NCI-H526 (cell line): ENCODE data around the gene THAP7.

Experiments used
- DNase-seq, 2 experiments: peaks; one replicate each; lab custom pipeline; 2025; lab: John Stamatoyannopoulos, UW

THAP7 gene

DNA sequence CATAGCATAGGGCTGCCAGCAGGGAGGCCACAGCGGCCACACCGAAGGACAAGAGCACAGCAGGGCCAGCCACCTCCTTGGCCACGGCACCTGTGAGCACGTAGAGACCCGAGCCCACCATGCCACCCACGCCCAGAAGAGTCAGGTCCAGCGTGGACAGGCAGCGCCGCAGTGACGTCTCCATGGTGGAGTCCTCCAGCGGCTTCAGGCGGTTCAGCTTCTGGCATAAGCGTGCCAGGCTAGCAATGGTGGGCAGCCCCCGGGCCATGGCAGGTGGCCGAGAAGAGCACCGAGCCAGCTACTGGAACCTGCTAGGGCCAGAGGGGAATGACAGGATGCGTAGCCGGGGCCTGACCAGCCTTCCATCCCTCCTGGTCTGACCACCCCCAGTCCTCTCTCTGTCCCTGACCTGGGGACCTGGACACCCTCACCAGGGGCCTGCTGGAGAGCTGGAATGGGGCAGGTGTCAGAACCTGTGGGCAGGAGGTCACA is 29.7 kb upstream of the THAP7 start:
- DNase-seq, result no peak

DNA sequence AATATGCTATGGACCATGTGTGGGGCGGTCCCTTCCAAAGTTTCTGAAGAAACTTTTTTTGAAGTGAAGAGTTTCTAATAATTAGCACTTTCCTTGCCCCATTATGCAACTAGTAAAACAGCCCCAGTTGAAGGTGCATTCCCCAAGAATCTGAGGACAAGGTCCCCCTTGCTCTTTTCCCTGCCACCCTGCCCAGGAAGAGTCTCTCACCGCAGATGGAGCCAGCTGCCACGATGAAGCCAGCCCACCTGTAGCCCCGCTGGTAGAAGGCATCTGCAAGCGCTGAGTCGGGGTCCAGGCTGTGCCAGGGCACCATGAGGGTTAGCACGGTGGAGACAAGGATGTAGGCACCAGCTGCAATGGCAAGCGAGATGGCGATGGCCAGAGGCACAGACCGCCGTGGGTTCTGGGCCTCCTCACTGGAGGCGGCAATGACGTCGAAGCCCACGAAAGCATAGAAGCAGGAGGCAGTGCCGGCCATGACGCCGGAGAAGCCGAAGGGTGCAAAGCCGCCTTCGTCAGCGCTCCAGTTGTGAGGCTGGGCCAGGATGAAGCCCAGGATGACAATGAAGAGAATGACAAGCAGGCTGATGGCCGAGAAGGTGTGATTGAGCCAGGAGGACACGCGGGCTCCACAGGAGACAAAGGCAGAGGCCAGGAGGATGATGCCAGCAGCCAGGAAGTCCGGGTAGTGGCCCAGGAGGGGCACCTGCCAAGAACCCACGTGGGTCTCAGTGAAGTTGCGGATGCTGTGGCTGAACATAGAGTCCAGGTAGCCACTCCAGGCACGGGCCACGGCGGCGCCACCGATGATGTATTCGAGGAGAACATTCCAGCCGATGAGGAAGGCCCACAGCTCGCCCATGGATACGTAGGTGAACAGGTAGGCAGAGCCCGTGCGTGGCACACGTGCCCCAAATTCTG is 29.0 kb upstream of the THAP7 start:
- no peak for DNase-seq

- DNase-seq, result no peak
Observed at GRCh38 chr22:21030032-21030431, 28.1 kb upstream of the THAP7 start.

DNA sequence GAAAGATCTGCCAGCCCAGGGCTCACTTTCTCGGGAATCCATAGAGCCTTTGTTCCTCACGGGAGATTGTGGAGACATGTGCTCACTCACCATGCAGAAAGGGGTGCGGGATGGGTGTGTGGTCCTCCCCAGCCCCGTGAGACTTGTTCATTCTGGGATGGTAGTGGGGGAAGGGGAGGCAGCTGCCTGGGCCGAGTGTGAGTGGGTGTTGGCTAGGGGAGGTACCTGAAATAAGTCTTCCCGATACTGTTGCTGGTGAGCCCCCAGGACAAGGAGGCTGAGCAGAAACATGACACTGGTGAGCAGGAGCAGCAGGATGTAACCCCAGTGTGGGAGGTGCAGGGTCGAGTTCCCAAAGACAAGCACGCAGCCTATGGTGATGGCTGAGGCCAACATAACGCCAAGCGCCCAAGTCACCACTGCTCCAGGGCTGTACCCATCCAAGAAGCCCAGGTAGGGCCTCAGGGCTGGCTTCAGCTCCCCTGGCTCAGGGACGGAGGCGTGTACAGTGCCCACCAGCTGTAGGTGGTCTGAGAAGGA is 27.6 kb upstream of the THAP7 start:
- no peak for DNase-seq

- DNase-seq, result no peak
Observed at GRCh38 chr22:21028277-21029251, 26.6 kb upstream of the THAP7 start.

DNA sequence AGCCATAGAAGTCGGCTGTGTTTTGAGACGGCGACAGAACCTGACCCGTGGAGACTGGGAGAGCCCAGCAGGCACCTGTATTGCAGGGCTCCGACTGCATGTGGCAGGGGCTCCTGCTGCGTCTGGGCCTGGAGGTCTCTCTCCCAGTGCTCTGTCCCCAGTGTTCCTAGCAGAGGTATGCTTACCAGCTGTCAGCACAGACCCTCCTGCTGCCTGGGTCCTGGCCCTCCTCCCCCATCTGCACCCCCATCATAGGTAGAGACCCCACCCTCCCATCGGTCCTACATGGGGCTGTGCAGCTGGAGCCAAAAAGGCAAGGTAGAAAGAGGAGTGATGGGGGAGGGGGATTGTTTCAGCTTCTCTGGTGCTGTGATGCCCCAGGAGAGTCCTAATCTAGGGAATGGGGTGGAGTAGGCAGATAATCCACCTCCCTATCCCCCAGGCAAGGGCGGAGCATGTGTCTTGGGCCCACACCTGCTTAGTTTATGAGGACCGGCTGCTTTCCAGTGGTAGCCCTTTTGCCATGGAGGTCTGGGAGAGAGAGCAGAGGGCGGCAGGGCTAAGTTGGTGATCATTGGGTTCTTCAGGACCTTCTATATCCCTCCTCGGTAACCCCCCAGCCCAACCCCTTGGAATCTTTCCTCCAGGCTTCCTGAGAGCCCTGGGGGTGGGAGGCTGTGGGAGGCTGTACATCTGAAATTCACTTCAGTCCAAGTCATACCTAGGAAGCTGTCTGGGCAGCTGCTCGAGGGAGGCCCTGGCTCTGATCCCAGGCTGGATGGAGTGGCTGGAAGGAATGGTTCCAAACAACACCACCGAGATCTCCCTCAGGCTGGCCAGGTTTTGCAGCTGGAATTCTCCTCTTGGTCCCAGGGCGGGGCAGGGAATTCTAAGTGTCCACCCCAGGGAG is 25.1 kb upstream of the THAP7 start:
- no peak for DNase-seq

DNA sequence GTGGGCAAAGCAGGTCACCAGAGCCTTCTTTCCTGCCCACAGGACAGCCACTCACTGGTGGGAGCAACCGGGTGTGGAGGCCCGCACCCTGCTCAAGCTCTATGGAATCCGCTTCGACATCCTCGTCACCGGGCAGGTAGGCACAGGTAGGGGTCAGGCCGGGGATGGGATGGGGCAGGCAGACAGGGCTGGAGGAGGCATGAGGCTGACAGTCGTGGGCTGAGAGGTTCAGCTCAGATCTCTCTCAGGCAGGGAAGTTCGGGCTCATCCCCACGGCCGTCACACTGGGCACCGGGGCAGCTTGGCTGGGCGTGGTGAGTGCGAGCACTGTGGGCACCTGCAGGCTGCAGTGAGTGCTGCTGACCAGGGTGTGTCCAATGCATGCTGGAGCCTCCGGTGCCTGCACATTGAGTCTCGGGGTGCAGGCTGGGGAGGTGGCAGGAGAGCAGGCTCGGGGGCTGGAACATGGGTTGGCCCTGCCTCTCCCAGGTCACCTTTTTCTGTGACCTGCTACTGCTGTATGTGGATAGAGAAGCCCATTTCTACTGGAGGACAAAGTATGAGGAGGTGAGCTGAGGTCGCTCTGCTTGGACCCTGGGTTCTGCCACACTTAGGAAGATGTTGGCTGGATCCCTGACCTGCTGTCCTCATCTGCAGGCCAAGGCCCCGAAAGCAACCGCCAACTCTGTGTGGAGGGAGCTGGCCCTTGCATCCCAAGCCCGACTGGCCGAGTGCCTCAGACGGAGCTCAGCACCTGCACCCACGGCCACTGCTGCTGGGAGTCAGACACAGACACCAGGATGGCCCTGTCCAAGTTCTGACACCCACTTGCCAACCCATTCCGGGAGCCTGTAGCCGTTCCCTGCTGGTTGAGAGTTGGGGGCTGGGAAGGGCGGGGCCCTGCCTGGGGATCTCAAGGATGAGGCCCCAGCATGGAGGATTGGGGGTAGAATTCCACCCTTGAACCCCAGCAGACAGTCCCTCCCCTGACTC is 24.1 kb upstream of the THAP7 start:
- DNase-seq, result no peak

DNA sequence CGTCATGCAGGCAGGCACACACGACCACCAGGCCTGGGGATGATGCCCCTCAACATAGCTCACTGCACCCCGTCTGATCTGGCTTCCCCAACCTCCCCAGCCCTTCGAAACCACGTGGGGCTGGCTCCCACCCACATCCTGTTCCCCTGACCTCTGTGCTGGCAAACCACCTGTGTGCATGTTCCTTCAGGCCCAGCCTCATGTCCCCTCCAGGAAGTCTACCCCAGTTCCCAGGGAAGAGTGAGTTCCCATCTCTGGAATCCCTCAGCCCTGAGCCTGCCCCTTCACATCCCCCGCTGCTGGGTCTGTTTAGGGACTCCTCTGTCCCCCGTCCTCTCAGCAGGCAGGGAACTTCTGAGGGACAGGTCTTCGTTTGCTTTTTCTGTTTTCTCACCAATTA is 23.3 kb upstream of the THAP7 start:
- no peak for DNase-seq

GRCh38 chr22:21022955-21023614 is 21.2 kb upstream of the THAP7 start:
- no peak for DNase-seq

- no peak for DNase-seq
Observed at GRCh38 chr22:21022507-21022906, 20.6 kb upstream of the THAP7 start.

DNA sequence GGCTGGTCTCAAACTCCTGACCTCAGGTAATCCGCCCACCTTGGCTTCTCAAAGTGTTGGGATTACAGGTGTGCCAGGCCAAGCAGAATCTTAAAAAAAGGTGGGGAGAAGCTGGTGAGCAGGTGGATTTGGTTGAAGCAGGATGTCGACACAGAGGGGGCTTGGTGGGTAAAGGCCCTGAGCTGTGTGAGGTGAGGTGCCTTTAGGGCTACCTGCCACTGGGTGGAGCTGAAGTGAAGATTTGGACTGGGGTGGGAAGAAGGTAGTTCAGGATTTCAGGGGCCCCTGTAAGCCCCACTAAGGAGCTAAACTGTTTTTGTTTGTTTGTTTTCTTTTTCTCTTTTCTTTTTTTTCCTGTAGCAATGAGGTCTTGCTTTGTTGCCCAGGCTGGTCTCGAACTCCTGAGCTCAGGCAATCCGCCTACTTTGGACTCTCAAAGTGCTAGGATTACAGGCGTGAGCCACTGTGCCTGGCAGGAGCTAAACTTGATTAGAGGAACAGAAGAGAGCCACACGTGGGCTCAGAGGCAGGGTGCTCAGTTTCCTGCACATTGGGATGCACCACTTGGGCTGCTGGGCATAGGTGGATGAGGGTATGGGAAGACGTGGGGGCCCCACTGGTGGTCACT is 19.0 kb upstream of the THAP7 start:
- peak in 1 of 2 experiments; percentile 23 for DNase-seq

DNA sequence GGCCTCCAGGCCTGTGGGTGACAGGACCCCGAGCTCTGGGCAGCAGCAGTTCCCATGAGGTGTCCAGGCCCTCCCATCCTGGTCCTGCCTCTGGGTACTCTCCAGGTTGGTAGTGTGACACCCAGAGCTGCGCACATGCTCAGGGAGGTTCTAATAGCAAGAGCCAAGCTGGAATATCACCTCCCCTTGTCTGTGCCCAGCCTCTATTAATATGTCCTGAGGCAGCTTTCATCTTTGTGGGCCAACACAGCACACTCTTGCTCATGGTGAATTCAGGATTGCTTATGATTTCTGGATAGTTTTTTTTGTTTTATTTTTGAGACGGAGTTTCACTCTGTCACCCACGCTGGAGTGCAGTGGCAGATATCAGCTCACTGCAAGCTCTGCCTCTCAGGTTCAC is 16.4 kb upstream of the THAP7 start:
- DNase-seq, result no peak

- DNase-seq, result no peak
Observed at GRCh38 chr22:21016644-21017420, 14.9 kb upstream of the THAP7 start.

DNA sequence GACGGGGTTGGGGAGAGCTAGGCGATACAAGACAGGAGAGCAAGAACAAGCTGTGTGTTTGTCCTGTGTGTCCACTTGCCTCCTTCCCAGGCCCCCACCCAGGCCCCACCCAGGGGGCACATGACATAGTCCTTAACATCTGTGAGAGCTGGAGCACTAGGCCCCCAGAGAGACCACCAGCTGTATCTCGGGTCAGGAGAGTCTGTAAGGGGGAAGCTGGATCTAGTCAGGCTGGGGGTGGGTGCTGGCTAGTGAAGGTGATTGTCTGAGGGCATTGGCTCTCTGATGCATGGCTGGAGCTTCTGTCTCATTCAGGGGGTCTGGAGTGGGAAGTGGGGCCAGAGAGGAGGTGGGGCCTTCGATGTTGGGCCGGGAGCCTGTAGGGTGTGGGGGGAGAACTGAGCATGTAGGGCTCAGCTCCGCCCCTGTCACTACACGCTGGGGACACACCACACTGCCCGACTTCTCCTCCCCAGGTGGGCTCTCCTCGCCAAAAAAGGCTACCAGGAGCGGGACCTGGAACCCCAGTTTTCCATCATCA is 13.6 kb upstream of the THAP7 start:
- no peak for DNase-seq

- peak in 1 of 2 experiments; percentile 42 for DNase-seq
Observed at GRCh38 chr22:21014726-21015465, 13.0 kb upstream of the THAP7 start, which contains the start of gene P2RX6. Gene P2RX6, plus strand, starts transcription at chr22:21015165. Its CDS starts 10 bp downstream, at chr22:21015175.

- peak; percentile 85 to 92 for DNase-seq
Observed at GRCh38 chr22:21014202-21014725, 12.3 kb upstream of the THAP7 start.
